Measurements from ENCODE around the gene CLNS1A.
A peak's percentile ranks its signal among the peaks of the same experiment; 100 is the strongest.
"Not testable (repeated sequence)": the region's sequence is repeated elsewhere in the genome, so short reads cannot be mapped to it uniquely, and the experiment has no call there.

Gene CLNS1A

GRCh38 chr11:77636731-77637344 is 756 bp downstream of the CLNS1A start:
- H3K4me3 ChIP-seq (ENCODE audit: low read length), result peak overlapping the region; percentile 96
- H3K27me3 ChIP-seq (ENCODE audit: control insufficient read depth, low read length), result no peaks in the 10 kb centered on the region
- H3K9me2 ChIP-seq (replicated peaks; ENCODE audit: control insufficient read depth, low read length), result no peaks in the 10 kb centered on the region
- peaks cover 43% of the 10 kb centered on the region for H3K4me1 ChIP-seq (ENCODE audit: control insufficient read depth, low read length)
- H3F3A ChIP-seq (ENCODE audit: control insufficient read depth, insufficient read depth), result no peaks in the 10 kb centered on the region
- TF ChIP-seq EZH2phosphoT487 (IDR thresholded peaks at IDR 0.05; ENCODE audit: borderline replicate concordance, low read length) (no peak), CTCF (IDR thresholded peaks at IDR 0.05; ENCODE audit: low read depth, low read length, poor library complexity, severe bottlenecking) (no peak)
- H3K79me2 ChIP-seq (ENCODE audit: control insufficient read depth, low read length), result peaks cover 66% of the 10 kb centered on the region
- no peaks in the 10 kb centered on the region for H3K9me3 ChIP-seq (ENCODE audit: control insufficient read depth, insufficient read depth, low read length)
- peak overlapping the region; percentile 76 for H3K4me2 ChIP-seq (ENCODE audit: low read length)
- peaks cover 6% of the 10 kb centered on the region; the same call in 1 of the 2 replicates for H4K20me1 ChIP-seq (ENCODE audit: control insufficient read depth, insufficient read depth, low read depth, low read length)
- H3K27ac ChIP-seq (ENCODE audit: low read depth, low read length), result peak overlapping the region; percentile 64
- peaks cover 47% of the 10 kb centered on the region for H3K36me3 ChIP-seq (ENCODE audit: control insufficient read depth, low read length)

- H3K27ac ChIP-seq (ENCODE audit: low read depth, low read length); H3F3A ChIP-seq (ENCODE audit: control insufficient read depth, insufficient read depth); H3K27me3 ChIP-seq (ENCODE audit: control insufficient read depth, low read length); H3K9me2 ChIP-seq (replicated peaks; ENCODE audit: control insufficient read depth, low read length); H3K9me3 ChIP-seq (ENCODE audit: control insufficient read depth, insufficient read depth, low read length); H3K4me3 ChIP-seq (ENCODE audit: low read length); H4K20me1 ChIP-seq (ENCODE audit: control insufficient read depth, insufficient read depth, low read depth, low read length): not testable (repeated sequence)
- Histone ChIP-seq H3K4me1 (ENCODE audit: control insufficient read depth, low read length) (peaks cover 63% of the 10 kb centered on the region), H3K36me3 (ENCODE audit: control insufficient read depth, low read length) (peaks cover 67% of the 10 kb centered on the region), H3K4me2 (ENCODE audit: low read length) (peak overlapping the region; percentile 26), H3K79me2 (ENCODE audit: control insufficient read depth, low read length) (peaks cover 95% of the 10 kb centered on the region)
These were observed 3.7 kb downstream of the CLNS1A start for GRCh38 chr11:77633926-77634325.

GRCh38 chr11:77630157-77630710 is 7.4 kb downstream of the CLNS1A start:
- H3K79me2 ChIP-seq (ENCODE audit: control insufficient read depth, low read length), result peaks cover 91% of the 10 kb centered on the region
- no peak overlapping the region for H3K4me3 ChIP-seq (ENCODE audit: low read length)
- H3K27ac ChIP-seq (ENCODE audit: low read depth, low read length), result 0 out of 2 replicates have a peak overlapping the region, but pooled peaks have one; percentile 4
- no peaks in the 10 kb centered on the region for H3K9me3 ChIP-seq (ENCODE audit: control insufficient read depth, insufficient read depth, low read length)
- H3K4me1 ChIP-seq (ENCODE audit: control insufficient read depth, low read length), result peaks cover 42% of the 10 kb centered on the region
- no peaks in the 10 kb centered on the region for H3K9me2 ChIP-seq (replicated peaks; ENCODE audit: control insufficient read depth, low read length)
- H3K27me3 ChIP-seq (ENCODE audit: control insufficient read depth, low read length), result no peaks in the 10 kb centered on the region
- TF ChIP-seq CTCF (IDR thresholded peaks at IDR 0.05; ENCODE audit: low read depth, low read length, poor library complexity, severe bottlenecking) (no peak), EZH2phosphoT487 (IDR thresholded peaks at IDR 0.05; ENCODE audit: borderline replicate concordance, low read length) (no peak)
- 0 out of 2 replicates have a peak, but pooled peaks cover 3% of the 10 kb centered on the region for H4K20me1 ChIP-seq (ENCODE audit: control insufficient read depth, insufficient read depth, low read depth, low read length)
- peaks cover 80% of the 10 kb centered on the region for H3K36me3 ChIP-seq (ENCODE audit: control insufficient read depth, low read length)
- H3F3A ChIP-seq (ENCODE audit: control insufficient read depth, insufficient read depth), result 0 out of 2 replicates have a peak, but pooled peaks cover 2% of the 10 kb centered on the region
- H3K4me2 ChIP-seq (ENCODE audit: low read length), result peak overlapping the region; percentile 9; the same call in 1 of the 2 replicates

GRCh38 chr11:77619576-77620198 is 17.9 kb downstream of the CLNS1A start:
- no peaks in the 10 kb centered on the region for H3K4me1 ChIP-seq (ENCODE audit: control insufficient read depth, low read length)
- no peak overlapping the region for H3K4me3 ChIP-seq (ENCODE audit: low read length)
- no peaks in the 10 kb centered on the region for H3K27me3 ChIP-seq (ENCODE audit: control insufficient read depth, low read length)
- peaks cover 89% of the 10 kb centered on the region for H3K36me3 ChIP-seq (ENCODE audit: control insufficient read depth, low read length)
- TF ChIP-seq EZH2phosphoT487 (IDR thresholded peaks at IDR 0.05; ENCODE audit: borderline replicate concordance, low read length) (no peak), CTCF (IDR thresholded peaks at IDR 0.05; ENCODE audit: low read depth, low read length, poor library complexity, severe bottlenecking) (peak; percentile 72)
- no peak overlapping the region for H3K4me2 ChIP-seq (ENCODE audit: low read length)
- 0 out of 2 replicates have a peak, but pooled peaks cover 6% of the 10 kb centered on the region for H3F3A ChIP-seq (ENCODE audit: control insufficient read depth, insufficient read depth)
- no peaks in the 10 kb centered on the region for H3K9me3 ChIP-seq (ENCODE audit: control insufficient read depth, insufficient read depth, low read length)
- H4K20me1 ChIP-seq (ENCODE audit: control insufficient read depth, insufficient read depth, low read depth, low read length), result no peaks in the 10 kb centered on the region
- no peaks in the 10 kb centered on the region for H3K9me2 ChIP-seq (replicated peaks; ENCODE audit: control insufficient read depth, low read length)
- H3K27ac ChIP-seq (ENCODE audit: low read depth, low read length), result no peak overlapping the region
- no peaks in the 10 kb centered on the region for H3K79me2 ChIP-seq (ENCODE audit: control insufficient read depth, low read length)
